NB4 (cell line): ENCODE measurements around the gene PPL.

Experiments
- DNase-seq: peaks from one replicate; pipeline ENCODE4 v3.0.0; 2010; ENCODE audit warnings: low read depth
- H3K4me3 ChIP-seq: one replicate; pipeline ENCODE4 v1.5.1; 2011; ENCODE audit warnings: mild to moderate bottlenecking, low read depth, low read length, moderate library complexity
- MYC ChIP-seq: IDR thresholded peaks from 2 replicates; pipeline ENCODE4 v1.6.1; 2011; ENCODE audit warnings: low read depth, low read length
- POLR2A ChIP-seq: IDR thresholded peaks from 2 replicates; pipeline ENCODE4 v1.6.1; 2011; ENCODE audit warnings: mild to moderate bottlenecking; ENCODE audit not compliant: insufficient read length; ENCODE audit errors: extremely low read depth
- TF ChIP-seq, protein P1 (sequence below): IDR thresholded peaks from 2 replicates; pipeline ENCODE4 v1.6.1; 2011; ENCODE audit warnings: low read depth, low read length
- TF ChIP-seq, protein P2 (sequence below): IDR thresholded peaks from one replicate; pipeline ENCODE4 v1.5.1; 2012; ENCODE audit warnings: low read depth, low read length

PPL gene

DNA sequence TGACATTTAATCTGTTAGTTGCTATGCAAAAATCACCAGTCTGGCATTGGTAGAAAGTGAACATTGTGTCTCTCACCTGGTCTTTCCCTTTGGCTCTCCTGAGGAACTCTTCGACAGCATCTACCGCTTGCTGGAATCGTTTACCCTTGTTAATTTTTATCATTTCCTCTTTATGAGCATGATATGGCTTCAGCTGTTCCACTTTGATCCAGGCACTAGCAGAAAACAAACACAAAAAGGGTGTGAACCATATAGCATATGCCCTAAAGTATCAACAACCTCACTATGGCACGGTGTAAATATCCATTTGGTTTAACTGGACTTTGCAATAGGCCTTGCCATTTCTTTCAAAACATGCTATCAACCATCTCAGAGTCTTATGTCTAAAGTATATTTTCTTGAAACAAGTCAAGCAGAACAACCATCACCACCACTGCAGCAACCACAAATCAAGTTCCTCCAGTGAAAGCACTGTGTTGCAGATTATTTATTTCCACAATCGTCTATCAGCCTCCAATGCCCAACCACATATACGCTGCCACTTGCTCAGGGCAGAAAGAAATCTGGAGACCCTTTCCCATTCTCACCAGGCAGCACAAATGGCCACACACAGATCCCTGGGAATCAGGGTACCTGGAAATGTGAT lies 104.1 kb downstream of the PPL start:
- no peak overlapping the region for H3K4me3 ChIP-seq
- TF ChIP-seq MYC (no peak), POLR2A (no peak)
- TF ChIP-seq, protein P1, sequence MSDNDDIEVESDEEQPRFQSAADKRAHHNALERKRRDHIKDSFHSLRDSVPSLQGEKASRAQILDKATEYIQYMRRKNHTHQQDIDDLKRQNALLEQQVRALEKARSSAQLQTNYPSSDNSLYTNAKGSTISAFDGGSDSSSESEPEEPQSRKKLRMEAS: no peak
- TF ChIP-seq, protein P2, sequence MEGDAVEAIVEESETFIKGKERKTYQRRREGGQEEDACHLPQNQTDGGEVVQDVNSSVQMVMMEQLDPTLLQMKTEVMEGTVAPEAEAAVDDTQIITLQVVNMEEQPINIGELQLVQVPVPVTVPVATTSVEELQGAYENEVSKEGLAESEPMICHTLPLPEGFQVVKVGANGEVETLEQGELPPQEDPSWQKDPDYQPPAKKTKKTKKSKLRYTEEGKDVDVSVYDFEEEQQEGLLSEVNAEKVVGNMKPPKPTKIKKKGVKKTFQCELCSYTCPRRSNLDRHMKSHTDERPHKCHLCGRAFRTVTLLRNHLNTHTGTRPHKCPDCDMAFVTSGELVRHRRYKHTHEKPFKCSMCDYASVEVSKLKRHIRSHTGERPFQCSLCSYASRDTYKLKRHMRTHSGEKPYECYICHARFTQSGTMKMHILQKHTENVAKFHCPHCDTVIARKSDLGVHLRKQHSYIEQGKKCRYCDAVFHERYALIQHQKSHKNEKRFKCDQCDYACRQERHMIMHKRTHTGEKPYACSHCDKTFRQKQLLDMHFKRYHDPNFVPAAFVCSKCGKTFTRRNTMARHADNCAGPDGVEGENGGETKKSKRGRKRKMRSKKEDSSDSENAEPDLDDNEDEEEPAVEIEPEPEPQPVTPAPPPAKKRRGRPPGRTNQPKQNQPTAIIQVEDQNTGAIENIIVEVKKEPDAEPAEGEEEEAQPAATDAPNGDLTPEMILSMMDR: no peak
- no peak for DNase-seq
